Posterior cingulate gyrus (tissue), 11 donors: ENCODE results near the gene ZNF679.
"Not testable (repeated sequence)": the region's sequence is repeated elsewhere in the genome, so short reads cannot be mapped to it uniquely, and the experiment has no call there.

Experiments used
- DNase-seq, 10 donors: peaks; one replicate each; pipeline versions ENCODE4 v3.0.0 to v3.0.0-alpha.2; 2020 to 2021; ENCODE audit warnings: mixed read lengths in 3 of 10
- intact Hi-C: fragments of 100-400 bp; cut with DNase I; formaldehyde crosslinking; loops from one replicate; pipeline ENCODE4 v1.15.1; 2023

ZNF679 gene

GRCh38 chr7:64228174-64228573 lies at the start of gene ZNF679:
Gene ZNF679, plus strand, starts transcription at chr7:64228474. Its CDS starts 20,644 bp downstream, at chr7:64249118.
- DNase-seq, intact Hi-C loops: not testable (repeated sequence)

DNA sequence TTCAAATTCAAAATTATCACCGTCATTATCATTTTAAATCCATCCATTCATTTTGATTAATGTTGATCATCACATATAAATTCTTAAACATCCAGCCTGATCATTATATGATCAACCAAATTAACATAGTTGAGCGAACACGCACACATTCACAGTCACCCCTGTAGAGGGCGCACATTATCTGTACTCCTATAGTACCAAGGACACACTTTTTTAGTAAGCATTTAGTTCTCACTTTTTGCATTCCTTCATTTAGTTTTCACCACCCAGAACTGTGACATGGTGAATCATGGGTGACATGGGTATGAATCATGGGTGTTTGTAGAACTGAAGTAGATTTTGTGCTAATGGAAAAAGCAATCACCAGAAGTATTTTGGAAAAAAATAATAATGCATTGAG lies 47.3 kb upstream of the ZNF679 start:
- intact Hi-C loops, result no loop called here
- no peak for DNase-seq

DNA sequence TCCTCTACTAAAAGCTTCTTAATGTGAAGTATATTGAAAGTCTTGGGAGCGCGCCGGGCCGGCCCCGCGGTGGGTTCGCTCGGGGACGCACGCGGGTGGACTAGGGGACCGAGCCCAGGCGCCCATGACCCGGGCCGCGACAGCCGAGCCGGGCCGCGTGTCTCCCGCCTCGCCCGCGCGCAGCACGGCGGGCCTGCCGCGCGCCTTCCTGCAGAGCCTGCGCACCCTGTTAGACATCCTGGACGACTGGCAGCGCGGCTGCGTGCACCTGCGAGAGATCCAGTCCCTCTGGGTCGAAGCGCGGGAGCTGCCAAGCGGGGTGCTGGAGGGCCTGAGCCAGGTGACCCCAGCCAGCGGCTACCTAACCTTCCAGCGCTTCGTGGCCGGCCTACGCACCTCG lies 46.7 kb upstream of the ZNF679 start:
- DNase-seq, result peak in 1 of 10 donors; percentile 59
- intact Hi-C loops, result no loop called here

GRCh38 chr7:64182036-64182790 lies 46.1 kb upstream of the ZNF679 start:
- intact Hi-C loops, result no loop called here
- peak in 2 of 10 donors; percentile 59 to 84 for DNase-seq

- intact Hi-C loops, result no loop called here
- DNase-seq, result peak in 5 of 10 donors; percentile 43 to 88 (median 59)
These were observed 45.0 kb upstream of the ZNF679 start for GRCh38 chr7:64183126-64183742.

- intact Hi-C loops, result no loop called here
- peak in 1 of 10 donors; percentile 72 for DNase-seq
These were observed 44.4 kb upstream of the ZNF679 start for GRCh38 chr7:64183827-64184372.

DNA sequence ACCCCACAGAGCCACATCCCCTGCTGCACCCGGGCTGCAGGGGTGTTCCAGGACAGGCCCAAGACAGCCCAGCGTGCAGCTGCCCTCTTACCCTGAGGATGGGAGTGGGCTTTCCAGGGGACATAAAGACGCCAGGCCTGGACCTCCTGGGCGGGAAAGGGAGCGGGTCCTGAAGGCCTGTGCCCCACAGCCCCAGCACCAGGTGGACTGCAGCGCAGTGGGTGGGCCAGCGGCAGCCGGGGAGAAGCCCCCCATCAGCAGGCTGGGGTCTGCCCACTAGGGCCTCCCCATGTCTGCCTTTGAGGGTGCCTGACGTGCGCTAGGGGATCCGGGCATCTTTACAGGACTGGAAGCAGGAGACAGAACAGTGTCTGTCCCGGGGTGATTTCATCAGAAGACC lies 43.9 kb upstream of the ZNF679 start:
- intact Hi-C loops, result no loop called here
- peak in 1 of 10 donors; percentile 73 for DNase-seq

DNA sequence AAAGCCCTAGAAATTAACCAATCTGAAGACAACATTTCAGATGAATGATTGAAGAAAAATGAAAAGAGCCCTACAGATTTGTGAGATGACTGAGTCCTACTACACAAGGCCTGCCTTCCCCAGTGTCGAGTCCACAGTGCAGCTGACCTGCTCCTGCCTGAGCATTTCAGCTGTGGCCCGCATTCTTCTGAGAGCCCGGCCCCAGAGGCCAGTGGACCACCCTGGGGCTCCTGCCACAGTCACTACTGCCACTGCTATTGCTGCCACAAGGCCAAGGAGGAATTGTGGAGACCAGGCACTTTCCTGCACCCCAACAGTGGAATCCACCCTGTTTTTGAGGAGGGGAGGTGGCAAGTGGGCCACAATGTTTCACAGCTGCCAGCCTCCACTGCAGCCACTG lies 40.9 kb upstream of the ZNF679 start:
- intact Hi-C loops, result no loop called here
- no peak for DNase-seq

GRCh38 chr7:64192148-64192704 lies 36.0 kb upstream of the ZNF679 start:
- DNase-seq, result peak in 2 of 10 donors; percentile 55 to 75
- intact Hi-C loops, result no loop called here

GRCh38 chr7:64192775-64193174 lies 35.5 kb upstream of the ZNF679 start:
- intact Hi-C loops, result no loop called here
- peak in 2 of 10 donors; percentile 65 to 70 for DNase-seq

DNA sequence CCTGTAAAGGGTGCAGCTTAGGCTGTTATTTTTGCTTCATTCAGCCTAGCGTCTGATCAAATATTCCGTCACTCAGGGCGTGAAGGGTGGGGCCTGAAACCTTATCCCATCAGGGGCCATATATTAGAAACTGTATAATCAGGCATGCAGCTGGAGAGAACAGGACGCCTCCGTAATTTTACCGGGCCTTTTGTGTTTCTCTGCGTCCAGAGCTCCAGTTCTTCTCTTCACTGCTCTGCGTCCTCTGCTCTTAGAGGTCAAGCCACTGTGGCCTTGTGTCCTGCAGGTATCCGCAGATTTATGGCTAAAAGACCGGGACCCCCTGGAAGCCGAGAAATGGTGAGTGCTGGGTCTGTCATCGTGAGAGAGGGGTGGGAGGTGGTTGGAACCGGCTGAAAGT lies 21.4 kb upstream of the ZNF679 start, which contains the start of gene ZNF735:
Gene ZNF735, plus strand, starts transcription at position 301 of the 400 bp plus-strand sequence. Its CDS starts 0 bp downstream, at position 301.
- intact Hi-C loops, result no loop called here
- peak in 1 of 10 donors; percentile 72 for DNase-seq

DNA sequence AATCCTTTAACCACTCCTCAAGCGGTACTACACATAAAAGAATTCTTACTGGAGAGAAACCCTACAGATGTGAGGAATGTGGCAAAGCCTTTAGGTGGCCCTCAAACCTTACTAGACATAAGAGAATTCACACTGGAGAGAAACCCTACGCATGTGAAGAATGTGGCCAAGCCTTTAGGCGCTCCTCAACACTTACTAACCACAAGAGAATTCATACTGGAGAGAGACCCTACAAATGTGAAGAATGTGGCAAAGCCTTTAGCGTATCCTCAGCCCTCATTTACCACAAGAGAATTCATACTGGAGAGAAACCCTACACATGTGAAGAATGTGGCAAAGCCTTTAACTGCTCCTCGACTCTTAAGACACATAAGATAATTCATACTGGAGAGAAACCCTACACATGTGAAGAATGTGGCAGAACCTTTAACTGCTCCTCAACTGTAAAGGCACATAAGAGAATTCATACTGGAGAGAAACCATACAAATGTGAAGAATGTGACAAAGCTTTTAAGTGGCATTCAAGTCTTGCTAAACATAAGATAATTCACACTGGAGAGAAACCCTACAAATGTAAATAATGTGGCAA lies 8.5 kb upstream of the ZNF679 start:
- DNase-seq, intact Hi-C loops: not testable (repeated sequence)

DNA sequence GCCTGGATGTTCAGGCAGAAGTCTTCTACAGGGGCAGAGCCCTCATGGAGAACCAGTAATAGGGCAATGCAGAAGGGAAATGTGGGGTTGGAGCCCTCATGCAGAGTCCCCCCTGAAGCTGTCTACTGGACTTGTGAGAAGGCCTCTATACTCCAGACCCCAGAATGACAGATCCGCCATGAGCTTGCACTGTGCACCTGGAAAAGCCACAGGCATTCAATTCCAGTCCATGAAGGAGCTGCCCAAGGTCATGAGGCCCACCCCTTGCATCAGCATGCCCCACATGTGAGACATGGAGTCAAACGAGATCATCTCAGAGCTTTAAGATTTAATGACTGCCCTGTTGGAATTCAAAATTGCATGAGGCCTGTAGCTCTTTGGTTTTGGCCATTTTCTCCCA lies 4.9 kb upstream of the ZNF679 start:
- intact Hi-C loops, result no loop called here
- DNase-seq, result no peak

DNA sequence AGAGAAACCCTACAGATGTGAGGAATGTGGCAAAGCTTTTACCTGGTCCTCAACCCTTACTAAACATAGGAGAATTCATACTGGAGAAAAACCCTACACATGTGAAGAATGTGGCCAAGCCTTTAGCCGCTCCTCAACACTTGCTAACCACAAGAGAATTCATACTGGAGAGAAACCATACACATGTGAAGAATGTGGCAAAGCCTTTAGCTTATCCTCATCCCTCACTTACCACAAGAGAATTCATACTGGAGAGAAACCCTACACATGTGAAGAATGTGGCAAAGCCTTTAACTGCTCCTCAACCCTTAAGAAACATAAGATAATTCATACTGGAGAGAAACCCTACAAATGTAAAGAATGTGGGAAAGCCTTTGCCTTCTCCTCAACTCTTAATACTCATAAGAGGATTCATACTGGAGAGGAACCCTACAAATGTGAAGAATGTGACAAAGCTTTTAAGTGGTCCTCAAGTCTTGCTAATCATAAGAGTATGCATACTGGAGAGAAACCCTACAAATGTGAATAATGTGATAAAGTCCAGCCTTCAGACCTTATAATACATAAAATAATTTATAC lies 38.2 kb downstream of the ZNF679 start:
- intact Hi-C loops, result no loop called here
- no peak for DNase-seq

DNA sequence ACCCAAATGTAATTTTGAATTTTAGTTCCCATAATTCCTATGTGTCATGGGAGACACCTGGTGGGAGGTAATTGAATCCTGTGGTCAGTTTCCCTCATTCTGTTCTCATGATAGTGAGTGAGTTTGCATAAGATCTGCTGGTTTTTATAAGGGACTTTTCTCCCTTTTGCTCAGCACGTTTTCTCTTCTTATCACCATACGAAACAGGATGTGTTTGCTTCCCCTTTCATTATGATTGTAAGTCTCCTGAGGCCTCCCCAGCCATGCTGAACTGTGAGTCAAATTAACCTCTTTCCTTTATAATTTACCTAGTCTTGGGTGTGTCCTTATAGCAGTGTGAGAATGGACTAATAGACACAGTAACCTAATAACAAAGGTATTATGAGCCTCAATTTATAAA lies 49.4 kb downstream of the ZNF679 start:
- DNase-seq, result no peak
- intact Hi-C loops, result no loop called here

- intact Hi-C loops, result no loop called here
- DNase-seq, result no peak
These were observed 66.6 kb downstream of the ZNF679 start for GRCh38 chr7:64294701-64295420.

- DNase-seq, intact Hi-C loops: not testable (repeated sequence)
These were observed 69.1 kb downstream of the ZNF679 start for GRCh38 chr7:64297418-64297817.

GRCh38 chr7:64300641-64301405 lies 72.5 kb downstream of the ZNF679 start:
- intact Hi-C loops, result loop anchor here (10.0 kb wide), 1 partner anchor 494 kb away; the partner anchor contains the start of gene ZNF138
- no peak for DNase-seq
